BJ (cell line): ENCODE measurements around the gene ANAPC13. TPM values are rescaled to one million over a fixed set of nuclear protein-coding genes. Genes with fewer than 3 reads are reported as not detected.

Source experiments
- CTCF ChIA-PET: fragments of 350-600 bp; formaldehyde crosslinking; extraction: SDS; loops from one replicate; lab custom pipeline; 2021; ENCODE audit warnings: antibody characterized with exemption, inconsistent platforms; lab: Yijun Ruan, JAX
- POLR2A ChIA-PET: fragments of 300-600 bp; sonication (Branson Sonifier 250); formaldehyde crosslinking; extraction: SDS; loops from one replicate; lab custom pipeline; 2021; ENCODE audit warnings: antibody characterized with exemption; lab: Charles Lee
- DNase-seq: peaks from one replicate; pipeline ENCODE4 v3.0.0-alpha.2; 2011; ENCODE audit warnings: low read depth
- H3K27me3 ChIP-seq: 2 replicates; pipeline ENCODE4 v1.6.0; 2011; ENCODE audit warnings: low read length; ENCODE audit not compliant: control insufficient read depth, insufficient read depth
- H3K36me3 ChIP-seq: 2 replicates; pipeline ENCODE4 v1.5.1; 2011; ENCODE audit warnings: low read length; ENCODE audit not compliant: control insufficient read depth, insufficient read depth
- H3K4me3 ChIP-seq: 2 replicates; pipeline ENCODE4 v1.5.1; 2011; ENCODE audit warnings: low read depth, mild to moderate bottlenecking, control low read depth, low read length
- CTCF ChIP-seq: IDR thresholded peaks from 2 replicates; pipeline ENCODE4 v1.5.1; 2011; ENCODE audit warnings: low read depth, mild to moderate bottlenecking, control low read depth, inconsistent platforms, low read length, moderate library complexity; ENCODE audit not compliant: insufficient read depth
- polyA plus RNA-seq: library from polyadenylated mRNA; depleted of rRNA; stranded (reverse); fragments of >200 nt; gene quantifications from 2 replicates; pipeline ENCODE4 v1.2.3, GENCODE V29; 2011

Gene ANAPC13
- polyA plus RNA-seq, 1 experiment: 54.6 TPM

DNA sequence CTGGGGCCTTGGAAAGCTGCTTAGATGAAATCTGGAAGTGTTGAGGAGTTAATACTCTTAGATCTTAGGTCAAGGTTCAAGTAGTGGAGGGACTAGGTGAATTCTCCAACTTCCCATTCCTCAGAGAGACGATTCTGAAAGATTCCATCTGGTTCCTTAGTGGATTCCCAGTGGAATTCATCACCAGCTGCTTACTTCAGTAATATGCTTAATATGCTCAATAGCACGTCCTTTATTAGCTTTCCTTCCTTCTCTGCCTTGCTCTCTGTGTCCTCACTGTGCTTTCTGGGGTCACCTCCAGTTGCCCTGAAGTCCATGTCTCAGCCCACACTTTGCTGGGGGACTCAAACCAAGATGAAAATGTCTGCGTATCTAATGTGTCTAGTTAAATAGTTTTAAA lies 31.1 kb upstream of the ANAPC13 start:
- ChIA-PET CTCF (interaction anchor here (0.6 to 0.8 kb wide), 2 partner anchors 12 to 470 kb away, joined by 3 to 4 read pairs; no protein-coding TSS in a partner anchor), POLR2A (no interaction called here)
- TF ChIP-seq CTCF: no peak
- H3K36me3 ChIP-seq: no peaks in the 10 kb centered on the region; the same call in 1 of the 2 replicates
- no peak overlapping the region for H3K4me3 ChIP-seq
- DNase-seq: no peak
- no peaks in the 10 kb centered on the region for H3K27me3 ChIP-seq

DNA sequence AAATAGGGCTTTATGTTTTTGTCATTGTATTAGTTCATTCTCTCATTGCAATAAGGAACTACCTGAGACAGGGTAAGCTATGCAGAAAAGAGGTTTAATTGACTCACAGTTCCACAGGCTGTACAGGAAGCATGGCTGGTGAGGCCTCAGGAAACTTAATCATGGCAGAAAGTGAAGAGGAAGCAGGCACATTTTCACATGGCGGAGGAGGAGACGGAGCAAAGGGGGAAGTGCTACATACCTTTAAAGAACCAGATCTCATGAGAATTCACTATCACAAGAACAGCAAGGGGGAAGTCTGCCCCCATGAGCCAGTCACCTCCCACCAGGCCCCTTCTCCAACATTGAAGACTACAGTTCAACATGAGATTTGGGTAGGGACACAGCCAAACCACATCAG lies 25.7 kb upstream of the ANAPC13 start:
- Histone ChIP-seq H3K36me3 (peaks cover 2% of the 10 kb centered on the region), H3K27me3 (no peaks in the 10 kb centered on the region), H3K4me3 (no peak overlapping the region)
- TF ChIP-seq CTCF: no peak
- no peak for DNase-seq
- ChIA-PET POLR2A (no interaction called here), CTCF (no interaction called here)

DNA sequence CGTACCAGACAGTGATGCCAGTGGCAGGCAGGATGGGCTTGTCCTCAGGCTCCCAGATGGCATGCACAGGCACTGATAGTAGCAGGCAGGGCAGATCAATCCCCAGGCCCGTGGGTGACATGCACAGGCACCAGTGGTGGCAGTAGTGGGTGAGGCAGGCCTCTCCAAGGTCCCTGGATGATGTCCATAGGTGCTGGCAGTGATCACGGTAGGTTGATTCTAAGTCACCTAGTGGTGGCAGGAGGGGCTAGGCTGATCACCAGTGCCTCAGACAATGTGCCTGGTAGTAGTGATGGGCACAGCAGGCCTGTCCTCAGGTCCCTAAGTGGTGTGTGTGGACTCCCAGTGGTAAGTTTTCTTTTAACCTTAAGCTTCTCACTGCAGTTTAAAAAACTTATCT lies 19.7 kb upstream of the ANAPC13 start:
- TF ChIP-seq CTCF: no peak
- no peak overlapping the region for H3K4me3 ChIP-seq
- POLR2A ChIA-PET: no interaction called here
- CTCF ChIA-PET: no interaction called here
- H3K36me3 ChIP-seq: peaks cover 1% of the 10 kb centered on the region
- no peaks in the 10 kb centered on the region for H3K27me3 ChIP-seq
- DNase-seq: no peak

DNA sequence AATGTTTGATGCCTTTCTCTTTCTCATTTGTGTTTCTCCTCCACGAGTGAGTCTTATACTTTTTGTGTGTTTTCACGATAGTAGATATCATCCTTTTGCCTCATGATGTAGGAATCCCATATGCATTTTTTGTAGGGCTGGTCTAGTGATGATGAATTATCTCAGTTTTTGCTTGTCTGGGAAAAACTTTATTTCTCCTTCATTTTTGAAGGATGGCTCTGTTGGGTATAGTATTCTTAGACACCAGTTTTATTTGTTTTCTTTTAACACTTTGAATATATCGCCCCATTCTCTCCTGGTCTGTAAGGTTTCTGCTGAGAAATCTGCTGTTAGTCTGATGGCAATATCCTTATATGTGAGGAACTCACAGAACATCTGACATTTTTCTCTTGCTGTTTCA lies 18.3 kb upstream of the ANAPC13 start:
- H3K36me3 ChIP-seq: no peaks in the 10 kb centered on the region
- H3K27me3 ChIP-seq: no peaks in the 10 kb centered on the region
- DNase-seq: no peak
- POLR2A ChIA-PET: no interaction called here
- CTCF ChIA-PET: interaction anchor here (1.0 to 1.1 kb wide), 2 partner anchors 11 to 13 kb away, joined by 3 to 4 read pairs; no protein-coding TSS in a partner anchor
- no peak overlapping the region for H3K4me3 ChIP-seq
- TF ChIP-seq CTCF: no peak

DNA sequence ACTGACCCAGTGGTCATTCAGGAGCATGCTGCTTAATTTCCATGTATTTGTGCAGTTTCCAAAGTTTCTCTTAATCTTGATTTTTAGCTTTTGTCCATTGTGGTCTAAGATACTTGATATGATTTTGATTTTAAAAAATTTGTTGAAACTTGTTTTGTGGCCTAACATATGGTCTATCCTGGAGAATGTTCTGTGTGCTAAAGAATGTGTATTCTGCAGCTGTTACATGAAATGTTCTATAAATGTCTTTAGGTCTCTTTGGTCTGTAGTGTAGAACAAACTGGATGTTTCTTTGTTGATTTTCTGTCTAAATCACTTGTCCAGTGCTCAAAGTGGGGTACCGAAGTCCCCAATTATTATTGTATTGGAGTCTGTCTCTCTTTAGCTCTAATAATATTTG lies 17.5 kb upstream of the ANAPC13 start:
- ChIA-PET CTCF (interaction anchor here (0.8 to 1.1 kb wide), 2 partner anchors 10 to 30 kb away, joined by 3 read pairs; no protein-coding TSS in a partner anchor), POLR2A (no interaction called here)
- no peaks in the 10 kb centered on the region for H3K36me3 ChIP-seq
- no peaks in the 10 kb centered on the region for H3K27me3 ChIP-seq
- H3K4me3 ChIP-seq: no peak overlapping the region
- DNase-seq: no peak
- TF ChIP-seq CTCF: no peak
